Endothelial cell (in vitro differentiated cells): Measurements from ENCODE around the gene SLC7A1. TPM values are rescaled to one million over a fixed set of nuclear protein-coding genes. Genes with fewer than 3 reads are reported as not detected.

ENCODE experiments used
- DNase-seq: peaks from one replicate; pipeline ENCODE4 v3.0.0; 2021; ENCODE audit warnings: low spot score
- H3K27ac Mint-ChIP-seq: one replicate; pipeline ENCODE4 v1.8.0; 2021; ENCODE audit warnings: mixed read lengths, inconsistent platforms; ENCODE audit not compliant: unreplicated experiment
- H3K27me3 Mint-ChIP-seq: one replicate; pipeline ENCODE4 v1.8.0; 2021; ENCODE audit warnings: mild to moderate bottlenecking, moderate library complexity, mixed read lengths, inconsistent platforms; ENCODE audit not compliant: unreplicated experiment
- H3K36me3 Mint-ChIP-seq: one replicate; pipeline ENCODE4 v1.8.0; 2021; ENCODE audit warnings: mild to moderate bottlenecking, low read depth, mixed read lengths, inconsistent platforms; ENCODE audit not compliant: unreplicated experiment
- H3K4me1 Mint-ChIP-seq: one replicate; pipeline ENCODE4 v1.8.0; 2021; ENCODE audit warnings: mild to moderate bottlenecking, mixed read lengths, inconsistent platforms; ENCODE audit not compliant: unreplicated experiment
- H3K4me3 Mint-ChIP-seq: one replicate; pipeline ENCODE4 v1.8.0; 2021; ENCODE audit warnings: mild to moderate bottlenecking, mixed read lengths, inconsistent platforms; ENCODE audit not compliant: unreplicated experiment
- H3K9me3 Mint-ChIP-seq: one replicate; pipeline ENCODE4 v1.8.0; 2021; ENCODE audit warnings: mixed read lengths, inconsistent platforms; ENCODE audit not compliant: unreplicated experiment
- CTCF ChIP-seq: fragments of 200-600 bp; sonication (generic); IDR thresholded peaks from one replicate; pipeline ENCODE4 v1.5.0; 2021; ENCODE audit warnings: antibody characterized with exemption; ENCODE audit not compliant: unreplicated experiment
- total RNA-seq: library from RNA; stranded (reverse); fragmentation: NEBNext Ultra II Directional; extraction: Animal tissue kit (Norgen Biotek cat#: 25700); gene quantifications from one replicate; pipeline ENCODE4 v1.2.1, GENCODE V29; 2021; ENCODE audit not compliant: unreplicated experiment

The SLC7A1 gene
- total RNA-seq, 1 donor from 2014 or later: 17.4 TPM

- DNase-seq: no peak
- Mint-ChIP-seq H3K4me3 (no peak overlapping the region), H3K36me3 (no peaks in the 10 kb centered on the region), H3K4me1 (peaks cover 33% of the 10 kb centered on the region), H3K27ac (no peak overlapping the region), H3K9me3 (no peaks in the 10 kb centered on the region), H3K27me3 (peaks cover 6% of the 10 kb centered on the region)
- no peak for TF ChIP-seq CTCF
Measured at GRCh38 chr13:29578300-29579085, 17.0 kb downstream of the SLC7A1 start.

- H3K4me3 Mint-ChIP-seq: no peak overlapping the region
- no peak for DNase-seq
- H3K27me3 Mint-ChIP-seq: peaks cover 6% of the 10 kb centered on the region
- peaks cover 37% of the 10 kb centered on the region for H3K4me1 Mint-ChIP-seq
- H3K9me3 Mint-ChIP-seq: no peaks in the 10 kb centered on the region
- TF ChIP-seq CTCF: no peak
- H3K36me3 Mint-ChIP-seq: no peaks in the 10 kb centered on the region
- no peak overlapping the region for H3K27ac Mint-ChIP-seq
Measured at GRCh38 chr13:29577136-29578051, 18.1 kb downstream of the SLC7A1 start.

GRCh38 chr13:29576581-29576980, 18.9 kb downstream of the SLC7A1 start:
- DNase-seq: no peak
- Mint-ChIP-seq H3K36me3 (peaks cover 7% of the 10 kb centered on the region), H3K9me3 (no peaks in the 10 kb centered on the region), H3K27ac (no peak overlapping the region), H3K4me1 (peaks cover 38% of the 10 kb centered on the region), H3K27me3 (peaks cover 6% of the 10 kb centered on the region), H3K4me3 (no peak overlapping the region)
- TF ChIP-seq CTCF: no peak

GRCh38 chr13:29575098-29575497, 20.4 kb downstream of the SLC7A1 start:
- no peak overlapping the region for H3K27ac Mint-ChIP-seq
- H3K4me1 Mint-ChIP-seq: peaks cover 31% of the 10 kb centered on the region
- H3K4me3 Mint-ChIP-seq: no peak overlapping the region
- peaks cover 2% of the 10 kb centered on the region for H3K27me3 Mint-ChIP-seq
- H3K36me3 Mint-ChIP-seq: peaks cover 7% of the 10 kb centered on the region
- no peak for DNase-seq
- H3K9me3 Mint-ChIP-seq: no peaks in the 10 kb centered on the region
- TF ChIP-seq CTCF: no peak
